D721Med (cell line): ENCODE results near the gene AZIN2.
A peak's percentile ranks its signal among the peaks of the same experiment; 100 is the strongest.

ENCODE experiments used
- DNase-seq: peaks from one replicate; pipeline ENCODE4 v3.0.0; 2011; ENCODE audit warnings: low spot score; ENCODE audit not compliant: insufficient read length
- FAIRE-seq: peaks from 2 replicates; lab custom pipeline; 2011; peaks lifted over from hg19 to GRCh38; lab: Jason Lieb, UNC
- CTCF ChIP-seq: IDR thresholded peaks from 2 replicates; pipeline ENCODE4 v1.5.1; 2012; ENCODE audit warnings: mild to moderate bottlenecking, control low read depth; ENCODE audit not compliant: insufficient read depth; ENCODE audit errors: missing control alignments

Gene AZIN2

DNA sequence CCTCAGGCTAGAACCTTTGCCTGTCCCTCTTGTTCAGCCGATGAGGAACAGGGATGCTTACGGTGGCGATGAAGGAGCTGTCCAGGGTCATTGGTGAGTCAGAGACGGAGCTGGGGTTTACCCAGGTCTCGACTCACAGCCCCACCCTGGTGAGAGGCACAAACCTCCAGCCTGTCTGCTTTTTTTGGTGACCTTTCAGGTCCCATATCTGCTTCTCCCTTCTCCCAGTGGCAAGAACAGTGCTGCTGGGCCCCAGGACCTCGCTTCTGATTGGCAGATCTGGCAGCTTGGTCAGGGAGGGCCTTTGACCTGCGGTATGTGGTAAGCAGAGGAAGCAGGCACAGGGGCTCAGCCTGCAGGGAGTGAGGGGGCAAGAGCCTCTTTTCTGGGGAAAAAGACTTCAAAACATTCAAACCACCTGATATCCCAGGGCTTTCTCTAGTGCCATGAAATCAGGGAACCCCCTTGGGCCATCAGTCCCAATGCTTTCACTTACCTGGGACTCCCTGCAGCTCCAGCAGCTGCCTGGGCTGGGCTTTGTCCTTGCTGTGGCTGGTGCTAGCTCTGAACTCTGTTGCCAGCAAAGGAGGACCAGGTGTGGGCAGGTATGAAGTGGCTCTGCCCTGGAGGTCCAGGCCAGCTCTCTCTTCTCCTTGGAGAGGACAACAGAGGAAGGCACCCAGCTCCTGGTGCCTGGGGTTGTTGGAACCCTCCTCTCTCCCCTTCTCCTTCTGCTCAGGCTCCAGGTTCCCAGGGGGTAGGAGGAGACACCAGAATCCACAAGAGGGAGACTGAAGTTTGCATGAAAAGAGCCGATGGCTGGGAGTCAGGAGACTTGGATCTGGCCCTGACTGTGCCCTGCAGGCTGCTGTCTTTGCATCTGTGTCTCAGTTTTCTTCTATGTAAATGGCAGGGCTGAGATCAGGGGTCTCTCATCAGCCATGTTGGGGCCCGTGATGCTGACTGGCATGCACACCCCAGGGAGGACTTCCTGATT lies 59.5 kb downstream of the AZIN2 start:
- DNase-seq (no peak), FAIRE-seq (no peak)
- TF ChIP-seq CTCF = peak; percentile 39

DNA sequence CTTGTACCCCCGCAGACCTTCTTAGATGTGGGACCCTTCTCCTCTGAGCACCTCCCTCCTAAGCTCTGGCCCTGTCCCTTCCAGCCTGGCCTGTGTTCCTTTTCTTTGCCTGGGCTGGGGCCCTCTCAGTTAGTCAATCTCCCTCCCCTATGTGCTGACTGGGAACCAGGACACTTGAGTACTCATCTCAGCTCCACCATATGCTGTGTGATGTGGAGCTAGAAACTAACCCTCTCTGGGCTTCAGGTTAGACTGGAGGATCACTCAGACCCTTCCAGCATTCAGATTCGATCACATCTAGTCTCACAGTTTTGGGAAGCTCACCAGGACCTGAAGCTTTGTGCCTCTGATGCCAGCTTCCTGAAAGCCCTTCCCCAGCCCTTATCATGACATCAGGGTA lies 60.3 kb downstream of the AZIN2 start:
- FAIRE-seq (no peak), DNase-seq (no peak)
- no peak for TF ChIP-seq CTCF

- DNase-seq = no peak
- no peak for FAIRE-seq
- TF ChIP-seq CTCF = no peak
These were observed 60.8 kb downstream of the AZIN2 start for GRCh38 chr1:33141781-33142180.

DNA sequence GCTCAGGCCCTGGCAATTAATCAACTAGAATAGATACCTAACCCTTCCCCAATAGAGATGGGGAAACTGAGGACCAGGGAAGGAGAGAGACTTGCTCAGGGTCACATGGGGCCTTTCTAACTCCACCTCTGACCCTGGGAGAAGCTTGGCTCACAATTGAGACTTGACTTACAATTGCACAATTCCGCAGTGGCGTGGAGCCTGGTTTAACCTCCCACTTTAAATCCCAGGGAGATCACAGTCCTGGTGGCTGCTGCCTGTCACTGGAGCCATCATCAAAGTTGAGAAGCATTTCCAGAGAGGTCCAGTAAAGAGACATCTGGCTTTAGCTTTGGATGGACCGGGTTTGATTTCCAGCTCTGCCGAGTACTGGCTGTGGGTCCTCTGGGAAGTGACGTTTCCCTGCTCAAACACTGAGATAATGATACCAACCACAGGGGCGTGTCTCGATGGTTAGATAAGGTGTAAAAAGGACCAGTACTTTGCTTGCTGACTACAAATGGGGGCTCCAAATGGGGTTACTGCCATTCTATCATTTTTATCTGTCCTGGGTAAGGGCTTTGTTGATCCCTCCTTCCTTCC lies 61.6 kb downstream of the AZIN2 start:
- no peak for FAIRE-seq
- no peak for DNase-seq
- no peak for TF ChIP-seq CTCF

DNA sequence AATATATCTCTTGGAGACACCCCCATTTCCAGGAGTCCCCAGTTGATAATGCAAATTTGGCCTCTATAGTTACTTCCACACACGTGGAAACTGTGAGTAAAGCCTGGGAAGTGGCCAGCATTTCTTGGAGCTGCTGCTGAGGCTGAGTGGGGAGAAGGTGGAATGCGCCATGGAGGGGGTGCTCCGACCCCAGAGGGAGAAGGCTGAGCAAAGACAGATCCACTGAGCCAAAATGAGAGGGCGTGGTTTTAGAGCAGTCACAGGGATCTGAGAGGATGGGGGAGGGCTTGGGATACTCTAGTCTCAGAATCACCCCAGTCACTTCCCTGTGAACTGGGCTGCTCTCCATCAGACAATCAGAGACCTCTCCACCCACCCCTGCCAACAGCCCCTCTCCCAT lies 62.2 kb downstream of the AZIN2 start:
- no peak for TF ChIP-seq CTCF
- FAIRE-seq (no peak), DNase-seq (no peak)

DNA sequence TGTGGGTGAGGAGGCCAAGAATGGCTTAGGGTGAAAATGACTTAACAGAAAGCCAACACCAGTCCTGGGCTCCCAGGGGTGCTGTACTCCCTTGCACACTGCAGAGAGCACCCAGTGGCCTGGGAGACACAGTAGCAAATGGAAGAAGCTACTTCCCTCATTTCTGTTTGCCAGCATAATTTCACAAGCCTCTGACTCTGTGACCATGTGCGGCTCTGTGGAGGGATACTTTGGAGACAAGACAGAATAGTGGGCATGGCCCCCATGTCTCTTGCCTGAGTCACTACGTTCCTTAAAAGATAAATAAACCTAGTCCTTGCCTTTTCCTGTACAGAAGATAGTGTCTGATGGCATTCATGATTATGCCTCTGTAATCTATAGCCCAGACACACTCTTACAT lies 62.7 kb downstream of the AZIN2 start:
- TF ChIP-seq CTCF = no peak
- FAIRE-seq (no peak), DNase-seq (no peak)

- no peak for TF ChIP-seq CTCF
- FAIRE-seq (no peak), DNase-seq (no peak)
These were observed 65.0 kb downstream of the AZIN2 start for GRCh38 chr1:33146003-33146402.
